ENCODE results near the gene GLDN. TPM values are rescaled to one million over a fixed set of nuclear protein-coding genes. Genes with fewer than 3 reads are reported as not detected.

Gene GLDN
- total and polyA plus RNA-seq, 9 donors = 0.16 to 0.84 (median 0.29) TPM

GRCh38 chr15:51386029-51386428 is 44.6 kb downstream of the GLDN start:
- 33% methylated on average over 1 of the region's 8 CpGs for WGBS (ENCODE audit: insufficient coverage)
- H3K4me3 ChIP-seq (ENCODE audit: low read length) = no peak overlapping the region
- H3K36me3 ChIP-seq (ENCODE audit: control insufficient read depth, insufficient read depth, low read length) = no peaks in the 10 kb centered on the region
- peaks cover 8% of the 10 kb centered on the region for H3K27me3 ChIP-seq (ENCODE audit: control insufficient read depth, insufficient read depth, low read length)
- DNase-seq = no peak
- peaks cover under 1% of the 10 kb centered on the region for H3K4me1 ChIP-seq (ENCODE audit: control insufficient read depth, insufficient read depth, low read length)
- H3K9me3 ChIP-seq (replicated peaks; ENCODE audit: control insufficient read depth, low read depth, low read length) = no peaks in the 10 kb centered on the region
- H3K27ac ChIP-seq (ENCODE audit: low read length) = no peak overlapping the region

- Histone ChIP-seq H3K27me3 (ENCODE audit: control insufficient read depth, insufficient read depth, low read length) (peaks cover 8% of the 10 kb centered on the region), H3K4me1 (ENCODE audit: control insufficient read depth, insufficient read depth, low read length) (no peaks in the 10 kb centered on the region), H3K4me3 (ENCODE audit: low read length) (no peak overlapping the region), H3K9me3 (replicated peaks; ENCODE audit: control insufficient read depth, low read depth, low read length) (no peaks in the 10 kb centered on the region), H3K27ac (ENCODE audit: low read length) (no peak overlapping the region), H3K36me3 (ENCODE audit: control insufficient read depth, insufficient read depth, low read length) (no peaks in the 10 kb centered on the region)
- DNase-seq = no peak
- WGBS (ENCODE audit: insufficient coverage) = 85% methylated on average over 12 of the region's 12 CpGs
These were observed 45.0 kb downstream of the GLDN start for GRCh38 chr15:51386486-51386885.

- 83% methylated on average over 6 of the region's 10 CpGs for WGBS (ENCODE audit: insufficient coverage)
- H3K36me3 ChIP-seq (ENCODE audit: control insufficient read depth, insufficient read depth, low read length) = no peaks in the 10 kb centered on the region
- H3K27ac ChIP-seq (ENCODE audit: low read length) = no peak overlapping the region
- peaks cover 5% of the 10 kb centered on the region for H3K27me3 ChIP-seq (ENCODE audit: control insufficient read depth, insufficient read depth, low read length)
- no peak for DNase-seq
- H3K9me3 ChIP-seq (replicated peaks; ENCODE audit: control insufficient read depth, low read depth, low read length) = no peaks in the 10 kb centered on the region
- H3K4me3 ChIP-seq (ENCODE audit: low read length) = no peak overlapping the region
- no peaks in the 10 kb centered on the region for H3K4me1 ChIP-seq (ENCODE audit: control insufficient read depth, insufficient read depth, low read length)
These were observed 45.7 kb downstream of the GLDN start for GRCh38 chr15:51386960-51387698.

DNA sequence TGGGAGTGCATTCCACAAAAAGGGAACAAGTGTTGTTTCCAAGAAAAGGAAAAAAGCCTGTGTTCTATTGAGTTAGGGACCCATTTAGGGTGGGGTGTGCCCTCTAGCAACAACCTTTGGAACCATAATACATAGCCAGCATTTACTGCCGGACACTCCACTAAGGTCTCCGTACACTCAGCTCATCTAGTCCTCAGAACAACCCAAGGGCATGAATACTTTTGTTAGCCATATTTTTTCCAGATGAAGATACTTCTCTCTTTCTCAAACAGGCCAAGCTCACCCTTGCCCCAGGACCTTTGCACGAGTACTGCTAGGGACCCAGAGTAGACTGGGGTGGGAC is 46.2 kb downstream of the GLDN start:
- WGBS (ENCODE audit: insufficient coverage) = 100% methylated on average over 2 of the region's 3 CpGs

GRCh38 chr15:51388726-51389125 is 47.3 kb downstream of the GLDN start:
- DNase-seq = no peak
- WGBS (ENCODE audit: insufficient coverage) = 89% methylated on average over 5 of the region's 7 CpGs

More for the DNA sequence above, 46.2 kb downstream of the GLDN start:
- Histone ChIP-seq H3K36me3 (ENCODE audit: control insufficient read depth, insufficient read depth, low read length) (no peaks in the 10 kb centered on the region), H3K4me3 (ENCODE audit: low read length) (no peak overlapping the region), H3K9me3 (replicated peaks; ENCODE audit: control insufficient read depth, low read depth, low read length) (no peaks in the 10 kb centered on the region), H3K27me3 (ENCODE audit: control insufficient read depth, insufficient read depth, low read length) (peaks cover 5% of the 10 kb centered on the region), H3K4me1 (ENCODE audit: control insufficient read depth, insufficient read depth, low read length) (no peaks in the 10 kb centered on the region), H3K27ac (ENCODE audit: low read length) (no peak overlapping the region)
- no peak for DNase-seq

GRCh38 chr15:51390241-51390965 is 48.9 kb downstream of the GLDN start:
- DNase-seq = no peak
- 70% methylated on average over 2 of the region's 7 CpGs for WGBS (ENCODE audit: insufficient coverage)
- H3K36me3 ChIP-seq (ENCODE audit: control insufficient read depth, insufficient read depth, low read length) = no peaks in the 10 kb centered on the region
- H3K27me3 ChIP-seq (ENCODE audit: control insufficient read depth, insufficient read depth, low read length) = no peaks in the 10 kb centered on the region
- H3K27ac ChIP-seq (ENCODE audit: low read length) = no peak overlapping the region
- no peaks in the 10 kb centered on the region for H3K4me1 ChIP-seq (ENCODE audit: control insufficient read depth, insufficient read depth, low read length)
- no peak overlapping the region for H3K4me3 ChIP-seq (ENCODE audit: low read length)
- H3K9me3 ChIP-seq (replicated peaks; ENCODE audit: control insufficient read depth, low read depth, low read length) = no peaks in the 10 kb centered on the region

More at GRCh38 chr15:51388726-51389125, 47.3 kb downstream of the GLDN start:
- H3K27me3 ChIP-seq (ENCODE audit: control insufficient read depth, insufficient read depth, low read length) = peaks cover 5% of the 10 kb centered on the region
- no peaks in the 10 kb centered on the region for H3K9me3 ChIP-seq (replicated peaks; ENCODE audit: control insufficient read depth, low read depth, low read length)
- no peaks in the 10 kb centered on the region for H3K4me1 ChIP-seq (ENCODE audit: control insufficient read depth, insufficient read depth, low read length)
- no peak overlapping the region for H3K27ac ChIP-seq (ENCODE audit: low read length)
- no peak overlapping the region for H3K4me3 ChIP-seq (ENCODE audit: low read length)
- no peaks in the 10 kb centered on the region for H3K36me3 ChIP-seq (ENCODE audit: control insufficient read depth, insufficient read depth, low read length)

DNA sequence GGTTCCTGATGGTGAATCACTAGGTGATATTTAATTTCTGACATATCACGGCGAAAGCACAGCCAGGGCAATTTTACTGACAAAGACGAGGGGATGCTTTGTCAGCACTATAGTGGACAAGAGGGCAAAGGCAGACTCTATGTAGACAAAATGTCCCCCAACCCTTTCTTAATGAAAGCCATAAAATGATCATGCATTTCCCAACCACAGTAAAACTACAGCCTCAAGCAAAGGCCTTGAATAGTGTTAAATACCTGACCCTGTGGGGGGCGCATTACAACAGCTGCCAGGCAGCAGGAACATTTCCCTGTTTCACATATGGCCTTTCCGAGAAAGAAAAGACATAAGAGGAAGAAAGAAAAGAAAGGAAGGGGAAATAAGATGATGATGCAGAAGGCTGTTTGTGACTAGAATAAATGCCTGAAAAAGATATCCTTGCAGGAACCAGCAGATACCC is 49.5 kb downstream of the GLDN start:
- no peak overlapping the region for H3K27ac ChIP-seq (ENCODE audit: low read length)
- no peaks in the 10 kb centered on the region for H3K36me3 ChIP-seq (ENCODE audit: control insufficient read depth, insufficient read depth, low read length)
- no peak overlapping the region for H3K4me3 ChIP-seq (ENCODE audit: low read length)
- no peaks in the 10 kb centered on the region for H3K9me3 ChIP-seq (replicated peaks; ENCODE audit: control insufficient read depth, low read depth, low read length)
- 68% methylated on average over 4 of the region's 5 CpGs for WGBS (ENCODE audit: insufficient coverage)
- H3K27me3 ChIP-seq (ENCODE audit: control insufficient read depth, insufficient read depth, low read length) = no peaks in the 10 kb centered on the region
- no peak for DNase-seq
- H3K4me1 ChIP-seq (ENCODE audit: control insufficient read depth, insufficient read depth, low read length) = no peaks in the 10 kb centered on the region

DNA sequence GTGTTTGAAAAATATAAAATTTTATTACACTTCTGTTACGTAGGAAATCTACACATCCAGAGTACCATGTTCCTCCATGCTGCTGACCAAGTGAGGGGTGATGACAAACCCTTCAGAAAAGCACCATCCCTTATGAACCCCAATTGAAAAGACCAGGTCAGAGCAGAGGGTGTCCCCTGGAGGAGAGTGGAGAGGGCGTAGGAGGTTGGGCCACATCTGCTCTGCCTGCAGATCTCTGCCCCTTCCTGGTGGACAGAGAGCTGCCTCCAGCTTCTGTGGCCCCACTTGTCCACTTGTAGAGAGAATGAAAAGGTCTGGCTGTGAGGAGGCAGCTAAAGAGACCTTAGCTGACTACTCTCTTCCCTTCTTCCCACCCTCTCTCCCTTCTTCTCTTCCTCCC is 55.5 kb downstream of the GLDN start:
- no CpG with 5 or more reads among the region's 2 CpGs for WGBS (ENCODE audit: insufficient coverage)
- Histone ChIP-seq H3K27me3 (ENCODE audit: control insufficient read depth, insufficient read depth, low read length) (no peaks in the 10 kb centered on the region), H3K27ac (ENCODE audit: low read length) (no peak overlapping the region), H3K4me3 (ENCODE audit: low read length) (no peak overlapping the region), H3K9me3 (replicated peaks; ENCODE audit: control insufficient read depth, low read depth, low read length) (no peaks in the 10 kb centered on the region), H3K36me3 (ENCODE audit: control insufficient read depth, insufficient read depth, low read length) (no peaks in the 10 kb centered on the region), H3K4me1 (ENCODE audit: control insufficient read depth, insufficient read depth, low read length) (no peaks in the 10 kb centered on the region)
- DNase-seq = no peak

- DNase-seq = no peak
- Histone ChIP-seq H3K36me3 (ENCODE audit: control insufficient read depth, insufficient read depth, low read length) (no peaks in the 10 kb centered on the region), H3K27me3 (ENCODE audit: control insufficient read depth, insufficient read depth, low read length) (no peaks in the 10 kb centered on the region), H3K4me3 (ENCODE audit: low read length) (no peak overlapping the region), H3K9me3 (replicated peaks; ENCODE audit: control insufficient read depth, low read depth, low read length) (no peaks in the 10 kb centered on the region), H3K27ac (ENCODE audit: low read length) (no peak overlapping the region), H3K4me1 (ENCODE audit: control insufficient read depth, insufficient read depth, low read length) (no peaks in the 10 kb centered on the region)
- WGBS (ENCODE audit: insufficient coverage) = 42% methylated on average over 9 of the region's 9 CpGs
These were observed 57.2 kb downstream of the GLDN start for GRCh38 chr15:51398626-51399025.

DNA sequence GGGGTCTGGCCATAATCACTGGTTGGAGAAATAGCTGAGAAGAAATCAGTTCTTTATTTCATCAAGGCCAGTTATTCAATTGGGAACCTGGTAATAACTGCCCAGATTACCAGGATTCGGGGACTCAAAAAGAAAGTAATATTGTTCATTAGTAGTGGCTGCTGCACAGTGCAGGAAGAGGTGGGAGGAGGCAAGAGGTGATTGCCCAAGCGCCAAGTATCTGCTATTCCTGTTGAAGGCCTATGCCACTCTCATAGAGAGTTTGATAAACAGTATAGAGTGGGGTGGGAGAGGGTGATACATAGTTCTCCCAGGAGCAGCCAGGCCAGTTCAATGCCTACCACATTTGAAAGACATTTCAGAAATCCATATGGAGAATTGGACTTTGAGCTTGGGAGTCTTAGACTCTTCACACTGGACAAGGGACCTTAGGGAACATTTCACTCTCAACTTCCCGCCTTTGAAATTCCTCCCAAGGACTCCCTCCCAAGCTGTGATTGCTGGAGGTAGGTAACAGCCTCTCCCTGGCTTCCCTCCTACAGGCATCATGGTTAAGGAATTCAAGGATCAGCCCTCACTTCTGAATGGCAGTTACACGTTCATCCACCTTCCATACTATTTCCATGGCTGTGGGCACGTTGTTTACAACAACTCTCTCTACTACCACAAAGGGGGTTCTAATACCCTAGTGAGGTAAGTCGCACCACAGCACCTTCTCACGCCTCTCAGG is 59.8 kb downstream of the GLDN start:
- 81% methylated on average over 6 of the region's 7 CpGs for WGBS (ENCODE audit: insufficient coverage)
- Histone ChIP-seq H3K4me3 (ENCODE audit: low read length) (no peak overlapping the region), H3K27ac (ENCODE audit: low read length) (no peak overlapping the region), H3K36me3 (ENCODE audit: control insufficient read depth, insufficient read depth, low read length) (no peaks in the 10 kb centered on the region), H3K9me3 (replicated peaks; ENCODE audit: control insufficient read depth, low read depth, low read length) (no peaks in the 10 kb centered on the region), H3K27me3 (ENCODE audit: control insufficient read depth, insufficient read depth, low read length) (no peaks in the 10 kb centered on the region), H3K4me1 (ENCODE audit: control insufficient read depth, insufficient read depth, low read length) (no peaks in the 10 kb centered on the region)
- DNase-seq = no peak
